HG02798 (cell line): ENCODE results near the gene BHLHE40.
"Not testable (repeated sequence)": the region's sequence is repeated elsewhere in the genome, so short reads cannot be mapped to it uniquely, and the experiment has no call there.

Experiments used
- ATAC-seq: cut with Tn5 transposase; IDR thresholded peaks from one replicate; pipeline ENCODE4 v1.9.1; 2021; ENCODE audit warnings: mild to moderate bottlenecking; ENCODE audit not compliant: unreplicated experiment, poor library complexity

Gene BHLHE40

GRCh38 chr3:4959180-4959579, 20.1 kb upstream of the BHLHE40 start:
- no peak for ATAC-seq

DNA sequence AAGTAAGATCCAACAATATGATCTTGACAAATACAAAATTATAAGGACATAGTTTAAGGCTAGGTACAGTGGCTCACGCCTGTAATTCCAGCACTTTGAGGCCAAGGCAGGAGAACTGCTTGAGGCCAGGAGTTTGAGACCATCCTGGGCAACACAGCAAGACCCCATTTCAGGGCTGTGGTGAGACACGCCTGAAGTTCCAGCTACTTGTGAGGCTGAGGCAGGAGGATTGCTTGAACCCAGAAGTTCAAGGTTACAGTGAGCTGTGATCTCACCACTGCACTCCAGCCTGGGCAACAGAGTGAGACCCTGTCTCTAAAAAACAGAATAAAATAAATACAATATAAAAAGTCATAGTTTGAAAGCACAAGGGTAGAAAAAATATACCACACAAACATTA, 17.4 kb upstream of the BHLHE40 start:
- ATAC-seq, result not testable (repeated sequence)

DNA sequence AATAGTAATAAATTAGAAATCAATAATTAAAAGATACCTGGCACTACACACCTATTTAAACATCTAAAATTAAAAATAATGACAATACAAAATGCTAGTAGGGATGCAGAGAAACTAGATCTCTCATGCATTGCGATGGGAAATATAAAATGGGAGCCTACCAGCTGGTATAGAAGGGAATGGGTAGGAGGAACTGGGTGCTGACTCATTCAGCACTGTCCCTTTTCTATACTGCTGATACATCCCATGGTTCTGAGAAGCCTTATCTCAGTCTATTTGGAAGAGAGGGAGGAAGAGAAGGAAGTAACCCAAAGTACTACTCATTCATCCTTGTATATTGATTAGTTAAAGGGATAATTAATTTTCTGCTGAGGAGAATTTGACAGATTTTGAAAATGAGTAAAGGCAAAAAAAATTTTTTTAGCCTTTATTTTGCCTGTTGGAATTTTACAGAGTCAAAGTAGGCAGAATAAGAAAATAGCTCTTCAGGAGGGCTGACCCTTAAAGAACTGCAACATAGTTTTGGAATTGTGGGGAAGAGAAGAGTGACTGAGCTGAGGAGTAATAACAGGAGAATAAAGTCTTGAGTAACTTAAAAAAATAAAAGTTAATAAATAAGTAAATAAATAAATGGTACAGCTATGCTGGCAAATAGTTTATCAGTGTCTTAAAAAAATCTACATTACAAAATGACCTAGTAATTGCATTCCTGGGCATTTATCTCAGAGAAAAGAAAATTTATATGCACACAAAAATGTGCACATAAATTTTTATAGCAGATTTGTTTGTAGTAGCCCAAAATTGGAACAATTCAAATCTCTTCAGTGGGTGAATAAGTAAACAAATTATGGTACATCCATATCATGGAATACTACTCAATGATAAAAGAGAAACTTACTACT, 15.3 kb upstream of the BHLHE40 start:
- ATAC-seq, result no peak

DNA sequence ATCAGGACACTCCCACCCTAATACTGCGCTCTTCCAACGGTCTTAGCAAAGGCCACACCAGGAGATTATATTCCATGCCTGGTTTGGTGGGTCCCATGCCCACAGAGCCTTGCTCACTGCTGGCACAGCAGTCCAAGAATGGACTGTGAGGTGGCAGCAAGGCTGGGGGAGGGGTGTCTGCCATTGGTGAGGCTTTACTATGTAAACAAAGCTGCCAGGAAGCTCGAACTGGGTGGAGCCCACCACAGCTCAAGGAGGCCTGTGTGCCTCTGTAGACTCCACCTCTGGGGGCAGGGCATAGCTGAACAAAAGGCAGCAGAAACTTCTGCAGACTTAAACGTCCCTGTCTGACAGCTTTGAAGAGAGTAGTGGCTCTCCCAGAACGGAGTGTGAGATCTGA, 13.2 kb upstream of the BHLHE40 start:
- not testable (repeated sequence) for ATAC-seq

DNA sequence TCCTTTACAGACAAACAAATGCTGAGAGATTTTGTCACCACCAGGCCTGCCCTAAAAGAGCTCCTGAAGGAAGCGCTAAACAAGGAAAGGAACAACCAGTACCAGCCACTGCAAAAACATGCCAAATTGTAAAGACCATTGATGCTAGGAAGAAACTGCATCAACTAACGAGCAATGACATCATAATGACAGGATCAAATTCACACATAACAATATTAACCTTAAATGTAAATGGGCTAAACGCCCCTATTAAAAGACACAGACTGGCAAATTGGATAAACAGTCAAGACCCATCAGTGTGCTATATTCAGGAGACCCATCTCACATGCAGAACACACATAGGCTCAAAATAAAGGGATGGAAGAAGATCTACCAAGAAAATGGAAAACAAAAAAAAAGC, 11.6 kb upstream of the BHLHE40 start:
- not testable (repeated sequence) for ATAC-seq

GRCh38 chr3:4971437-4971836, 7.8 kb upstream of the BHLHE40 start:
- not testable (repeated sequence) for ATAC-seq

DNA sequence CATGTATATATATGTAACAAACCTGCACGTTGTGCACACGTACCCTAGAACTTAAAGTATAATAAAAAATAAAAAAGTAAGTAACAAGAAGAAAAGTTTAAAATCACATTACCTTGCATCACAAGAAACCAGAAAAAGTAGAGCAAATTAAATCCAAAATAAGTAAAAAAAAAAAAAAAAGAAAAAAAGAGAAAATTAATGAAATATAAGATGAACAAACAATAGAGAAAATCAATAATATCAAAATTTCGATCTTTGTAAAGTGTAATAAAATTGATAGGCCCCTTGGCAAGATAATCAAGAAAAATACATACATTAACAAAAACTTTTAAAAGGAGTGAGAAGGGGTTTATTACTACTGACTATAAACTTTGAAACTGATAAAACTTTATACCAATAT, 7.4 kb upstream of the BHLHE40 start:
- no peak for ATAC-seq

DNA sequence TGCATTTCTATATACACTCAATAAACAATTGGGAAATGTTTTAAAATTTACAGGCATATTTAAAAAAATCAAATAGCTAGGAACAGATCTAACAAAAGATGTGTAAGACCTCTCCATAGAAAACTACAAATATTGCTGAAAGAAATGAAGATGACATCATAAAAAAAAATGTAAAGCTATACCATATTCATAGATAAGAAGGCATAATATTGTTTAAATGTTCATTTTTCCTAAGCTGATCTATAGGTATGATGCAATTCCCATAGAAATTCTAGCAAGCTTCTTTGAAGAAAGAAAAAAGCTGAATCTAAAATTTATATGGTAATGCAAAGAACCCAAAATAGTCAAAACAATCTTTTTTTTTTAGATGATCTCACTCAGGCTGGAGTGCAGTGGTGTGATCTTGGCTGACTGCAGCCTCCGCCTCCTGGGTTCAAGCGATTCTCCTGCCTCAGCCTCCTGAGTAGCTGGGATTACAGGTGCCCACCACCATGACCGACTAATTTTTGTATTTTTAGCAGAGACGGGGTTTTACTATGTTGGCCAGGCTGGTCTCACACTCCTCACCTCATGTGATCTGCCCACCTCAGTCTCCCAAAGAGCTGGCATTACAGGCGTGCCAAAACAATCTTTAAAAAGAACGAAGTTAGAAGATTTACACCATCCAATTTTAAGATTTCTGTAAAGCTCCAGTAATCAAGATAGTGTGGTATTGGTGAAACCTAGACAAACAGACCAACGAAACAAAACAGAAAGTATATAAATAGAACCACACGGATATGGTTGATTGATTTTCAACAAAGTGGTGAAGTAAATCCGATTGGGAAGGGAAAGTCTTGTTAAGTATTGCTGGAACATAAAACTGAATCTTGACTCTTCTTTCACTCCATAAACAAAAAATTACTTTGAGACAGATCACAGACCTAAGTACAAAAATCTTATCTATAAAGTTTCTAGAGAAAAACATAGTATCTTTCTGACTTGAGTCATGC, 6.3 kb upstream of the BHLHE40 start:
- peak; percentile 30 for ATAC-seq

- ATAC-seq, result no peak
Measured at GRCh38 chr3:4974154-4974553, 5.1 kb upstream of the BHLHE40 start.

DNA sequence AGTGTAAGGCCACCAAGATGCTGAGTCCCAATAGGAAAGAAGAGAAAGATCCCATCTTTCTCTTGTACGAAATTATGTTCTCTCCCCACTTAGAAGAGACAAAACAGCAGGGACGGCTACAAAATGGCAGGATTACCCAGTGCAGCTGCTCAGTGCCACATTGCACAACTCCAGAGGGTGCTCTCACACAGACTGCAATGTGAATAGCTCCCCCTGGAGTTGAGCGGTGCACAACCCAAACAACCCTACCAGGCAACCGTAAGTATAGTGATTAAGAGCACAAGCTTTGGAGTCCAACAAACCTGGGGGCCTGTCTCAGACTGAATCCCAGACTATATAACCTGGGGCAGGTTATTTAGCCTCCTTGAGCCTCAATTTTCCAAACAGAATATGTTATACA, 3.1 kb upstream of the BHLHE40 start:
- no peak for ATAC-seq

DNA sequence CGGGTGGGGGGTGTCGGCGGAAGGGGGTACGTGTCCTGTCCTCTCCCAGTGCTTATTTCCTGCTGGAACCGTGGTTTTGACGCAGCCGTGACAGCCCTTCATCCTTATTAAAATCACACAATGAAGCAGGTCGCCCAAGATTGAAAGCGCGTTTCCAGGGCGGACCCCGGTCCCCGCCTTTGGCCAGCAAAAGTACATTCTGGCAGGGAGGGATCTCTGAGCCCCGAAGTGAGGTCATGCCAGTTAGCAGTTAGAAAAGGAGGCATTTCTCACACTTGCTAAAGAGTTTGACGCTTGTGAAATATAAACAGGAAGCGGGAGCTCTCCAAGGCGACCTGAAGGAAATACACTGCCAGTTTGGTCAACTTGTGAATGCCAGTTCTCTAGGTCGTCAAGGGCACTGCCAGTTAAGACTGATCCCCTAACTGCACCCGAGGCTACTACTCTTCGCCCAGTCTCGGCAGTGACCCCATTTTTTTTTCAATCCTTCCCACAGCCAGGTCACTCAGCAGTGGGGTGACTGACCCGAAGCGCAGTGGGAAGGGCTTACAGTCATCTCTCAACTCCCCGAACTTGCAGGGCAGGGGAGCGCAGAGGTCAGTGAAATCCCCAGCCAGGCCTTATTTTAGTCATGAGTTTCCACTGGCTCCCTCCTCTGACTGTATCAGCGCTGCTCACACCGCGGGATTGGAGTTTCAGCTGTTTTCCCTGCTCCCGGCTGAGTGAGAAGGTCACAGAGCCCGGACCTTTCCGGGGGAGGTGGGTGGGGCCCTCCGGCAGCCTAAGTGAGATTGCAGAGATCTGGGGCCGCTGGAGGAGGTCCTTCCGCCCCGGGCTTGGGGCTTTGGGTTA, 2.0 kb upstream of the BHLHE40 start:
- peak; percentile 34 for ATAC-seq

DNA sequence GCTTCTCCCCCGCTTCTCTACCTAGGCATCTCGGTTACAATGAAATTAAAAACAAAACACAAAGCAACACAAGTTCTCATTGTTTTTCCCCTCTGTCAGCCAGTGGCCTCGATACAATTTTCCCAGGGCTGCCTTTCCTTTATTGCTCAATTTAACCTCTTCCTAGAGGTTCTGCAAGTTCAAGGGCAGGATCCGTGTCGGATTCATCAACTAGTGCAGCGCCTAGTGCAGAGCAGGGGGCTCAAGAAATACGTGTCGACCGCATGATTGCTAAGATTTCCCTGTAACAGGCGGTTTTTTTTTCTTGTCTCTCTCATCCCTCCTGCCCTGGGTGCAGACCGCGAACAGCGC, 1.4 kb upstream of the BHLHE40 start:
- ATAC-seq, result no peak

DNA sequence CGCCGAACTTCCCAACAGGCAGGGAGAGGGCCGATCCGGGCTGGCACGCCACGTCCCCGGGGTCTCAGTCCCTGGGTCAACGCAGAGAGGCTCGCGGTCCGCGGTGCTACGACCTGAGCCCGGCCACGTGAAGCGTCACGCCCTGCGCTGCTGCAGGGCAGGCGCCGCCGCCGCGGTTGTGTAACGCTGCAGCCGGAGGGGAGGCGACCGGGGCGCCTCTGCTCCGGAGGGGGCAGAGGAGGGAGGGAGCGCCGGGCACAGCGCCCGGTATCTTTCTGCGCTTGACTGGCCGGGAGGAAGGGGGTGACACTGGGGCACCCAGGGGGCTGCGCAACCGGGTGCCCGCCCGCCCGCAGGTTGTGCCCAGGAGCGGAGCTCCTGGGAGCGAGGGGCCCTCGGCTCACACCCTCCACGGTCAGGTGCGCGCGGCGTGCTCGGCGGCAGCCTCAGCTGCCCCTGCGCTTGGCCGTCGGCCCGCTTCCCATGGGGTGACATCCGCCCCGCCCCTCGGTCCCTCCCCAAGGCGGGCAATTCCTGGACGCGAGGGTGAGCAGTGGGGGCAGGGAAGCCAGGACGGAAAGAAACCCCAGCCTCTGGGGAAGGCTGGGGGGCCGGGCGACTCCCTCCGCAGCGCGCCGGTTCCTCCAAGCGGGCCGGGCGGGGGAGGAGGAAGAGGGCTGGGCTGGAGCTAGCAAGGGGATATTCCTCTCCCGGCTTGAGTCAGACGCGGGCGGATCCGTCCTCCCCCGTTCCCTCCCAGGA, 852 bp upstream of the BHLHE40 start:
- ATAC-seq, result peak; percentile 51

DNA sequence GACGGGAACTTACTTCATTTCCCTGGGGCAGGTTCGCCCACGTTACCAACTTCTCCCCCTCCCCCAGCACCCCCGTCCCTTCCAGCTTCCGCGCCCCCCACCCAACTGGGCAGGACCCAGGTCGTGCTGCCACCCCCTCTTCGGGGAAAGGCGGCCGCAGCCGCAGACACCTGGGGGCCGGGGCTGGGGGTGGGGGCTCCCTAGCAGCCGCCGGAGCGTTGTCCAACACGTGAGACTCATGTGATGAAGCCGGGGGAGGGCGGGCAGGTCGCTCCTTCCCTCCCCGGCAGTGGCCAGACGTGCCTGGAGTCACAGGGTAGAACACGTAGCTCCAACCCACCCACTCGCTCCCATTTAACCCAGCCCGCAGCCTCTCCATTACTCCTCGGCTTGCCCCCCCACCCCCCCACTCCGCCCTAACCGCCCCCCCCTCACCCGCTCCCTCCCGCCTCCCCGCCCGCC, 240 bp upstream of the BHLHE40 start:
- peak; percentile 48 for ATAC-seq

DNA sequence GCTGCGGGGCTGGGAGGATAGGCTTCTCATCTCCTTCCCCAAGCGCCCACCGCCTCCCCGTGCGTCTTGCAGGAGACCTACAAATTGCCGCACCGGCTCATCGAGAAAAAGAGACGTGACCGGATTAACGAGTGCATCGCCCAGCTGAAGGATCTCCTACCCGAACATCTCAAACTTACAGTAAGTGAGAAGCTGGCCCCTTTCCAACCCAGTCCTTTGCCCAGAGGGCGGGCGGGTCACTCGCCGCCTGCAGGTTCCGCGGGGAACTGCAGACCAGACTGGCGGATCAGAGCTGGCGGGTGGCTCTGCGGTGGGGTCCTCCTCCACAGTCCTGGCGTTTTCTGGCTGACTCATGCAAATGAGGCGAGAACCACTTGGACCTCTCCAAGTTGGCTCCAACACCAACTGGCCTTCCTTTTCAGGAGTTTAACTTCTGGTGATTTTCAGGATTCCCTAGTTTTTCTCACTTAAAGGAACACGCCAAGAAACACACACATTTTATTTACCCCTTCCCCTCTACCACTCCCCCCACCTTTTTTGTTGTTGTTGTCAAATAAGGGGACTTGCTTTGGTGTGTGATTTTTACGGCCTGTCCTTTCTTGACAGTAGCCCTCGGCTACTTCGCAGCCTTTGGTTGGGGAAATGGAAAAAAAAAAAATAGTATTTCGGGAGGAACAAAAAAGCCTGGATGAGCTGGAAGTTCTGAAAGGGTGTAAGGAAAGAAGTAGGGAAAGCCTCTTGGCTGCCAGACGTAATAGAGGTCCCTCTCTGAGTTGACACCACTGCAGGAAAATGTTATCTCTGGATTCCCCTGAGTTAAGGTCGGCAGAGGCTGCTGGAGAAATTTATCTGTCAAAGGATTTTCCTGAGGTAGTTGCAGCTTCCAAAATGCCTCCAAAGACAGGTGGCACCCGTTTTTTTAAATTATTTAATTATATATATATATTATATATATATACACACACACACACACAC, 1.3 kb downstream of the BHLHE40 start:
- peak; percentile 21 for ATAC-seq

- no peak for ATAC-seq
Measured at GRCh38 chr3:4981294-4981664, 2.0 kb downstream of the BHLHE40 start.

- no peak for ATAC-seq
Measured at GRCh38 chr3:4981665-4982494, 2.6 kb downstream of the BHLHE40 start.
